ENCODE measurements around the gene PDE4D.
"Not testable (repeated sequence)": the region's sequence is repeated elsewhere in the genome, so short reads cannot be mapped to it uniquely, and the experiment has no call there.

The PDE4D gene

DNA sequence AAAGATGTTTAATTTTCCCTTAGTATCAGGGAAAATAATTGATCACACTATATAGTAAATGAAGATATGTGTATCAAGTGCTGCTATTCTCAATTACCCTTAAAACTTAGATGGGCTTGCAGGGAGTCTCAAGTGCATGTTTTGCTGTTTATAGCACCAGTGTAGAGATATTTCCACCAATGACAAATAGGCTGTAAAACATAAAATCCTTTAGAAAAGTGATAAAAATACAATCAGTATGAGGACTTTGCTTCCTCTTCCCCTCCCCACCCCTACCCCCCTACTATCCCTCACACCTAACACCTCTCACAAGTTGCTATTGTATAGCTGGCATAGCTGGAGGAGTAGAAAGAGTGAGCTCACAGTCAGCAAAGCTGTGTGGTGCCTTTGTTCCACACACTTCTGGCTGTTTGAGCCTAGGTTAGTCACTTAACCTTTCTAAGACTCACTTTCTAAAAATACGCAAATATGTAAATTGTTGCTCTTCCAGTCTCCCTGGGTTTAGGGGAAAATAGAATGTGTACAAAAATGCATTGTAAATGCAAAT is 93.1 kb downstream of the PDE4D start:
- no peak for FAIRE-seq
- no peak for DNase-seq (ENCODE audit: low spot score)

GRCh38 chr5:59799668-59800346 is 93.7 kb downstream of the PDE4D start:
- DNase-seq (ENCODE audit: low spot score) (peak; percentile 27), FAIRE-seq (peak; percentile 73)

- peak; percentile 18 for DNase-seq (ENCODE audit: low spot score)
- no peak for FAIRE-seq
Measured at GRCh38 chr5:59798862-59799667, 94.5 kb downstream of the PDE4D start.

GRCh38 chr5:59795141-59795540 is 98.4 kb downstream of the PDE4D start:
- DNase-seq (ENCODE audit: low spot score) (no peak), FAIRE-seq (no peak)

- FAIRE-seq (peak; percentile 76), DNase-seq (ENCODE audit: low spot score) (peak; percentile 86)
Measured at GRCh38 chr5:59792983-59793585, 100.4 kb downstream of the PDE4D start.

DNA sequence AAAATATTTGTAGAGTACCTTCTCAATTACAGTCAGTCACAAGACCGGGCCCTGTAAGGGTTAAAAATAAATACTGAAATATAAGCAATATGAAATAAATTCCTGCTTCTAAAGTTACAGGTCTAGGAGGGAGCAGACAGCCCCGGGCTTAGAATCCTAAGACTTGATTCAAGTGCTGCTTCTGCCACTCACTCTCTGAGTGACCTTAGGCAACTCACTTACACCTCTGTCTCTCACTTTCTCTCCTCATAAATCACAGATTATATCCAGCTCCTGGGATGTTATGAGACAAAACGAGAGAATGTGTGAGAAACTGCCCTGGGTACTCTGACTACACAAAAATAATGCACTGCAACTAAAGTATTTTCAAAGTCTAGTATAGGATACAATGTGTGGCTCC is 101.9 kb downstream of the PDE4D start:
- FAIRE-seq (no peak), DNase-seq (ENCODE audit: low spot score) (no peak)

DNA sequence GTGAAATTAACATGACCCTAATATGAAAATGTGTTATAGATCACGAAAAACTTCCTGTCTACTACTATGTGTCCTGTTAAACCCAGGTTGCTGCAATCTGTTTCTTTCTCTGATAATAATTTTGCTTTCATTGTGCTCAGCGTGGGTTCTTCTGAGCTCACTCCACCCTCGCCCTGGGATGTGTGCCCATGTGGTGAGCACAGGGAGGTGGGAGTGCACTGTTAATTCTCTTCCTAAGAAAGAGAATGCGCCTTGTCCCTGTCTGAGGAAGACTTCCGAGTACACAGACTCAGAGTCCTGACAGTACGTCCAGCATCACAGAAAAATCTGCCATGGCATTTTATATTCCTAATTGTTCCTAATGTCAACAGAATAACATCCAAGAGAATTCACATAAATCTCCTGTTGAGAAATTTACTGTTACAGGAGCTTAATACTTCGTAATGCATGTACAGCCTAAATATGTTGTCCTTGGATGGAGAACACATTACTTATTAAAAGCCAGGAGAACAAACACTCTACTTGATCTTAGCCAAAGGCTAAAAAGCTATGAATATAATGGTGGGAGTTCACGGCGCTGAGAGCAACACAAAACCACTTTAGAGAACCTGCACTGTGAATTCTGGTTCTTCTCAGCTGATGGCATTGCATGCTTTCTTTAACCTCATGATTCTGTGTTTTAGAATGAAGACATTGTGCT is 102.6 kb downstream of the PDE4D start:
- FAIRE-seq (no peak), DNase-seq (ENCODE audit: low spot score) (no peak)

DNA sequence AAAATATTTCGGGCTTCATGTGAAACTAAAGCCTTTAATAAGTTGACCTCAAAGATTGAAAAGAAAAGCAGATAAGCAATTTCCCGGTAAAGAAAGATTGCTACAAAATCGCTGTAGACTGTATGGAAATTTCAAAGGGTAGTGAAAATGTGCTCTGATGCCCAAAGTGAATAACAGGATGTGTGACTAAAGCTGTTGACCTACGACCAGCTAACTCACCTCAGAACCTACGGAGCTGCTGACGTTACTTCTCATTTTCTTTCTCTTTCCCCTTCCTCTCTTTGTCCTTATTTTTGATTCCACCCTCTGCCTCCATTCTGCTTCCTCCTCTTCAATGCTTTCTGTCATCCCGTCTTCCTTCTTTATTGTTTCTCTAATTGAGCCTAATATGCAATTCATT is 103.2 kb downstream of the PDE4D start:
- no peak for FAIRE-seq
- DNase-seq (ENCODE audit: low spot score): peak; percentile 36

DNA sequence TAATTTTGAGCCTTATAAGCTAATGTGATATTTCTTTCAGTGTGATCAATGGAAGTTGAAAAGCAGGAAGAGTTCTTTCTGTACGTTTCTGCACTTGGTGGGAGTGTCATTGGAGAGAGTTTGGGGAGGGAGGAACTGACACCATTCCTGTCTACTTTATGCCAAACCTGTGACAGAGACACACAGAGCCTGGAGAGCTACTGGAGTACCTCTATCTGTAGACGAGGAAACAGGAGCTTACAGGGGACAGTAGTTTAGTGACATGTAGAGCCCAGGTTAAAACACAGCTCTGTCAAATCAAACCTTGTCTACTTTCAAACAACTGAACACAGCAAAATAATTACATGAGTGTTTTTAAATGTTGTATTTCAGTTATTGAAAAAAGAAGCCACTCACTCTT is 103.6 kb downstream of the PDE4D start:
- no peak for DNase-seq (ENCODE audit: low spot score)
- no peak for FAIRE-seq

DNA sequence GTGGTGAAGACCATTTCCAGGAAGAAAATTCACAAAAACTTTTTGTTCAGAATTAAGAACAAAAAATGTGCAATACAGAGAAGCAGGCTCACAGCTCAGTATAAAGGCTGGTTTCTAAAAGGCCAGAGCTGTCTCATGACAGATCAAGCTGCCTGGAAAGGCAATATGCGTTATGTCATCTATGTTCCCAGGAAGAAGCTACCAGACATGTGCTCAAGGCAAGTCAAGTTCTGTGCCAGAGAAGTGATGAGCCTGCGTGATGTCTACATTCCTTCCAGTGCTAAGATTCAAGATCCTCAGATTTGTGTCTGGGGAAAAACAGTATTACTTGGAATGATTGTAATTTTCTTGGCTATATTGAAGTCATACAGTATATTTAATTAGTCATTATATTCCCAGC is 104.3 kb downstream of the PDE4D start:
- DNase-seq (ENCODE audit: low spot score) (no peak), FAIRE-seq (no peak)

DNA sequence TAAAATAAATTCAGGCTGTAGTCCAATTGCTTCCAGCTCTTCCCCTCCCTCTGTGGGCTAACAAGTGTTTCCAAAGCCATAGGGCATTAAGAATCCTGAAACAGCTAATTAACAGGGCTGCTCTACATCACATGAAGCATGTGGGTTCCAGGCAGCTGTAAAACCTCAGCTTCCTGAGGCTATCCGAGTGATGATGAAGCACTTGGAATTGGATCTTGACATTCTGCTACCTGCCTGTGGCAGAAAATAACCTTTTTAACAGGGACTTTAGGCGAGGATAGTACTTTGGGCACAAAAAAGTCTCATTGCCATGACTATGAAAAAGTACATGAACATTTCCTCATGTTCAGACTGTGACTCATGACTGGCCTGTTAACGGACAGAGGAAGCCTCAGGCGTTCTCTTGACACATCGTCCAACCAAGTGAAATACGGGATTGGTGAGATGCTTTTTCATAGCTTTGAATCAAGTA is 107.2 kb downstream of the PDE4D start:
- FAIRE-seq: peak; percentile 62
- peak; percentile 70 for DNase-seq (ENCODE audit: low spot score)

- no peak for FAIRE-seq
- DNase-seq (ENCODE audit: low spot score): no peak
Measured at GRCh38 chr5:59785676-59786333, 107.7 kb downstream of the PDE4D start.

DNA sequence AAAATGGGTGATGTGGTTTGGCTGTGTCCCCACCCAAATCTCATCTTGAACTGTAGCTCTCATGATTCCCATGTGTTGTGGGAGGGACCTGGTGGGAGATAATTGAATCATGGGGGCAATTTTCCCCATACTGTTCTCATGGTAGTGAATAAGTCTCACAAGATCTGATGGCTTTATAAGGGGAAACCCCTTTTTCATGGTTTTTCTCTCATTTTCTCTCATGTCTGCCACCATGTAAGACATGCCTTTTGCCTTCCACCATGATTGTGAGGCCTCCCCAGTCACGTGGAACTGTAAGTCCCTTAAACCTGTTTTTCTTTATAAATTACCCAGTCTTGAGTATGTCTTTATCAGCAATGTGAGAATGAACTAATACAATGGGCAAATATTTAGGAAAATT is 108.8 kb downstream of the PDE4D start:
- not testable (repeated sequence) for DNase-seq (ENCODE audit: low spot score); FAIRE-seq

DNA sequence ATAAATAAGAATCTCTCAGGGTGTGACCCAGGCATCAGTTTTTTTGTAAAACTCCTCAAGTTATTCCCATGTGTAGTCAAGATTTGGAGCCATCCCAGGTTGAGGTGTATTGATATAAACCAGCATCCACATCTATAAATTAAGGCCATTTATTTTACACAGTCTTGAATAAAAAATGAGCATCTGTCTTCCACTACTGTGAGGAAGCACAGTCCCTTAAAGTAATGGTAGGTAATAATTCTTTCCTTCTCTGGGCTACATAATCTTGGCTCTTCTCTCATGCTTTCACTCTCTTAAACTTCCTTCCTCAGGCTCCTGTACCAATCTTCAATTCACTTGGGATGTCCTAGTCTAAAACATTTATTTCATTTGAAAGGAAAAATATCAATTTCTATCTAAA is 110.3 kb downstream of the PDE4D start:
- DNase-seq (ENCODE audit: low spot score) (no peak), FAIRE-seq (no peak)

GRCh38 chr5:59782856-59783255 is 110.7 kb downstream of the PDE4D start:
- no peak for DNase-seq (ENCODE audit: low spot score)

GRCh38 chr5:59779453-59779852 is 114.1 kb downstream of the PDE4D start:
- DNase-seq (ENCODE audit: low spot score) (no peak), FAIRE-seq (no peak)

More at GRCh38 chr5:59782856-59783255, 110.7 kb downstream of the PDE4D start:
- FAIRE-seq: no peak

DNA sequence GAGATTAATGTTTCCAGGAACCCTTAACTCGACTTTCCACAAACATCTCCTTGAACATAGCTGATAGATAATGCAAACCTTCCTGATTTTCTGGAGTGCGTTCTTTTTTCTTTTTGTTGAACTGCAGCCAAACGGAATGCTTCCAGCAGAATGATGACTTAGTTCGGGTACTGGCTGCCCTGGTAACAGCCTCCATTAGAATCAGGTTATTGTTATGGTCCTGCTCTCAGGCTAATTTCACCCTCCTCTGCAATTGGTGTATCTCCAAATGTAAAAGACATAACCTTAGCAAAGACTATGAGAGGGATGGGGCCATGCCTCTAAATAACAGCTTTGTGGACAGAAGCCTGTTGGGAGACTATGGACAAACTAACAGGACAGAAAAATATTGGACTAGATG is 116.5 kb downstream of the PDE4D start:
- DNase-seq (ENCODE audit: low spot score): no peak
- no peak for FAIRE-seq

DNA sequence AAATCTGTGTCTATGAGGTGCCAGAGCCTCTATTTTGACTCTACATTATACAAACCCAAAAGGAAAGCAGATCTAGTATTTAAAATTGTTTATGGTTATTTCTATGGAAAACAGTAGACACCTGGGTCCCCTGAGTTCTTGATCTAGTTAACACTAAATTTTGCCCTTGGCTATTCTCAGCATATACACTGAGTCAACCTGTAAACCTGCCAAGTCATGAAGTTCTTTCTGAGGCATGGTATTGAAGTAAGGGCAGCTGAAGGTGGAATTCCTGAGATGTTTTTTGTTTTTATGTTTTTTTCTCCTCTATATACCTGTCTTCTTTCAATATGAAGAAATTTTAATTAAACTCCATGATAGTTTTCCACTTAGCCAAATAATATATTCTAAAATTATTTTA is 120.2 kb downstream of the PDE4D start:
- FAIRE-seq (no peak), DNase-seq (ENCODE audit: low spot score) (no peak)

- FAIRE-seq (no peak), DNase-seq (ENCODE audit: low spot score) (no peak)
Measured at GRCh38 chr5:59772757-59773156, 120.8 kb downstream of the PDE4D start.

DNA sequence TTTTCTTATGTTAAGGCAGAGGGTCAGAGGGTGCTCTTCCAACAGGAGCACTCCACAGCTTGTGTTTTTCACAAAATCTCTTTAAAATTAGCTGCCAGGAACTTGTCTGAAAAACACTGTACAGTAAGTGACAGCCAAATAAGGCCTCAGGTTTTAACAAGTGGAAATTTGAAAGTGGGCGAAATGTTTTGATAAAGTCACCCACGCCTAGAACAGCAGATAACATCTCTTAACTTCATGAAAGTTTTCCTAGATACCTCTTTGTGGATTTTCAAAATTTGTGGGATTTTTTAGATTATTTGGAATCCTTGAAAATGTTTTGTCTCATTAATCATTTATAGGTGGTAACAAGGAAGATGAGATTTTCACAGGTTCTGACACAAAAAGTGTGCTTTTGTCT is 121.3 kb downstream of the PDE4D start:
- FAIRE-seq: no peak
- DNase-seq (ENCODE audit: low spot score): no peak

DNA sequence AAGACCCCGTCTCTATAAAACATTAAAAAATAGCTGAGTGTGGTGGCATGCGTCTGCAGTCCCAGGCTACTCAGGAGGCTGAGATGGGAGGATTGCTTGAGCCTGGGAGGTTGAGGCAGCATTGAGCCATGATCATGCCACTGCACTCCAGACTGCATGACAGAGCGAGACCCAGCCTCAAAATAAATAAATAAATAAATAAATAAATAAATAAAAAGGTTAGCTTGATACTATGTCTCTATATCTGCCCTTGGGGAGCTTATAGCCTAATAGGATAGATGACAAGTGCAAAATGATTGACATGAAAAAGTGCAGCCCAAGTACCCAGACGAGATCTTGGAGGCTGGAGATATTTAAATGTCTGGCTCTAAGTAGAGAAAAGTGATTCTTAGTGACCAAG is 122.6 kb downstream of the PDE4D start:
- FAIRE-seq (no peak), DNase-seq (ENCODE audit: low spot score) (no peak)

Measured in RCC 7860 (cell line).